Retinal pigment epithelial cell (primary cell): ENCODE results near the gene B4GALT6.

Experiments
- DNase-seq: peaks from one replicate; pipeline ENCODE4 v3.0.0-alpha.2; 2010; ENCODE audit warnings: low read depth
- H3K4me3 ChIP-seq: 2 replicates; pipeline ENCODE4 v1.5.1; 2011; ENCODE audit warnings: mild to moderate bottlenecking, low read length, control low read depth, moderate library complexity
- TF ChIP-seq, protein P1 (sequence below): conservative IDR thresholded peaks from 2 replicates; pipeline ENCODE4 v1.5.1; 2011; ENCODE audit warnings: low read depth, low read length, control low read depth, inconsistent platforms

The B4GALT6 gene

GRCh38 chr18:31659576-31660177 lies 24.7 kb downstream of the B4GALT6 start:
- no peak overlapping the region for H3K4me3 ChIP-seq
- no peak for DNase-seq
- TF ChIP-seq, protein P1, sequence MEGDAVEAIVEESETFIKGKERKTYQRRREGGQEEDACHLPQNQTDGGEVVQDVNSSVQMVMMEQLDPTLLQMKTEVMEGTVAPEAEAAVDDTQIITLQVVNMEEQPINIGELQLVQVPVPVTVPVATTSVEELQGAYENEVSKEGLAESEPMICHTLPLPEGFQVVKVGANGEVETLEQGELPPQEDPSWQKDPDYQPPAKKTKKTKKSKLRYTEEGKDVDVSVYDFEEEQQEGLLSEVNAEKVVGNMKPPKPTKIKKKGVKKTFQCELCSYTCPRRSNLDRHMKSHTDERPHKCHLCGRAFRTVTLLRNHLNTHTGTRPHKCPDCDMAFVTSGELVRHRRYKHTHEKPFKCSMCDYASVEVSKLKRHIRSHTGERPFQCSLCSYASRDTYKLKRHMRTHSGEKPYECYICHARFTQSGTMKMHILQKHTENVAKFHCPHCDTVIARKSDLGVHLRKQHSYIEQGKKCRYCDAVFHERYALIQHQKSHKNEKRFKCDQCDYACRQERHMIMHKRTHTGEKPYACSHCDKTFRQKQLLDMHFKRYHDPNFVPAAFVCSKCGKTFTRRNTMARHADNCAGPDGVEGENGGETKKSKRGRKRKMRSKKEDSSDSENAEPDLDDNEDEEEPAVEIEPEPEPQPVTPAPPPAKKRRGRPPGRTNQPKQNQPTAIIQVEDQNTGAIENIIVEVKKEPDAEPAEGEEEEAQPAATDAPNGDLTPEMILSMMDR = no peak

DNA sequence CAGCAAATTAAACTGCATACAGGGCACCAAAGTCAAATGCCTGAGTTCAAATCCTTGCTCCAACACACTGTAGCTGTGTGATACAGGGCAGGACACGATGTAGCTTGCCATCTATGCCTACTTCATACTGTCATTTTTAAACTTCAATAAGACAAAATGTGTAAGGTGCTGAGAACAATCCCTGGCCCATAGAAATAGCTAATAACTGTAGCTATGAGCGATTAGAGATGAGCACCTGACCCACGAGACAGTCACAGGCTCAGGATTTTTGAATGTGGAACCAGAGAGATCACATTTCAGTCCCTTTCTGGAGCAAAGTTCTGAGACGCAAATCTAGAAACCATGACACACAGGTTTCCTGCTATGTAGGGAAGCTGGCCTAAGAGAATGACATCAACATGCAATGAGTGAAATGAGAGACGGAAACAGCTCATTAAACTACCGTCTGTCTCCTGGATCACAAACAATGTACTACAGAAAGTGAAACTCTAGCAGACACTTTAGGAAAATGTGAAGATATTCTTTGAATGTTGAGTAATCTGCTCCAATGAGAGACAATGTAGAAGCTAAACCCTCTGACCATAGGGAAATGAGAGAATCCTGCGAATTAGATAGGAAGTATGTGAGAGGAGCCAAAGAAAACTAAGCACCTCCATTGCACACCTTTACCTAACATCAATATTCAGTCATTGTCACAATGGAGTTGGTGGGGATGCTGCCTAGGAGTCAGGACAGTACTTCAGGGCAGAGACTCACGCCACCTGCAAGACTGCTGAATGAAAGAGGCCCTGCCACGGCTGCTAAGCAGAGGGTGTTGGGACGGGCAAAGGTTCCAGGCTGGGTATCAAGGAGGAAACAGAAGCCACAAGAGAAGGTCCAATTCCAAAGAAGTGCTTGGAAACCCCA lies 25.5 kb downstream of the B4GALT6 start:
- TF ChIP-seq, protein P1 = no peak
- H3K4me3 ChIP-seq = no peak overlapping the region
- DNase-seq = no peak

- TF ChIP-seq, protein P1 = no peak
- no peak overlapping the region for H3K4me3 ChIP-seq
- DNase-seq = no peak
Measured at GRCh38 chr18:31657823-31658669, 26.3 kb downstream of the B4GALT6 start.

DNA sequence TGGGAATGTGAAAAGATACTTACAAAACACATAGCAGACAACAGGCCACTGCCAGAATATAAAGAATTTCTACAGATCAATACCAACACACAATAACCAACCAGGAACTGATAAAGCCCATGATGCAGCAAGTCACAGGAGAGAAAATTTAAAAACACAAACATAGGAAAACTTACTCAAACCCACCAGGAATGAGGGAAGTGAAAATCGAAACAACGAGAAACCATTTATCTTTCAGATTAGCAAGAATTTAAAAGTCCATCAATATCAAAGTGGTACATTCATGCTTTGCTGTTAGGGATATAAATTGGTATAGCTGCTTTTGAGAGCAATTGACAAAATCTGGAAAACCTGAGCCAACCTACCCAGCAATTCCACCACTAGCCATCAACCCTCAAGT lies 27.6 kb downstream of the B4GALT6 start:
- TF ChIP-seq, protein P1 = no peak
- H3K4me3 ChIP-seq = no peak overlapping the region
- no peak for DNase-seq

DNA sequence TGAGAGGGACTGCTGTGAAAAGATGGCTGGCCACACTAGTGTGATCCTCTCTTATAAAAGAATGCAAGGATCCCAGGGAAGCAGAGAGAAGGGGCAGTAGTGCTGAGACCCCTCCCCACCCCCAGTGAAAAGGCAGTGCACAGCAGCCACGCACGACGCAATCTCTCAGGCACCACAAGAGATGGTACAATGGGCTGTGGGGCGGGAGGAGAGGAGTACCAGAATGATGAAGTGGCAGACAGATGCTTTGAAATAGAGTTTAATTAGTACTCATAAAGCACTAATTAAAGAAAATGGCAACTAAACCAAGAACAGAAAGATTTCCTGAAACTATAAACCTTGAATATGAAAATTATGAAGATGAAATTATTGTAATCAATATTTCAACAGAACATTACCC lies 29.0 kb downstream of the B4GALT6 start:
- TF ChIP-seq, protein P1 = no peak
- no peak for DNase-seq
- no peak overlapping the region for H3K4me3 ChIP-seq

- TF ChIP-seq, protein P1 = no peak
- no peak for DNase-seq
- H3K4me3 ChIP-seq = no peak overlapping the region
Measured at GRCh38 chr18:31652877-31653276, 31.5 kb downstream of the B4GALT6 start.
